Measurements from ENCODE around the gene CADM2.

DNA sequence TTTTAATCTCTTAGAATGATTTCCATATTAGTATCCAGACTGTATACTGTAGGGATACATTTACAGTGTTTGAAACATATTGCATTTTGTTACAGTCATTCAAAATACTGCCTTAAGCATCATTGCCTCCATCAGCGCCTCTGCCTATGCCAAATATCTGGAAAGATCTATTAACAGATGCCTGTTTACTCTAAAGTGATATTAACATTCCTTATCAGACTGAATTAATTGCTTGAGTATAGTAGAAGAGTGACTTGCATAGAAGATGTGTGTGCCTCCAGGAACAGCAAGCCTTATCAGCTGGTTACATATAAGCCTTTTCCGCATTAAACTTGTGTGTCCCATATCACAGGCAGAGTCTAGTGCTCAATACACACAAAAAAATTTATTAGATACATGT, 379.1 kb downstream of the CADM2 start:
- TF ChIP-seq POLR2A (IDR thresholded peaks at IDR 0.05; ENCODE audit: low read depth, low read length) = no peak
- no peak for TF ChIP-seq POLR2AphosphoS5 (IDR thresholded peaks at IDR 0.05; ENCODE audit: low read depth, low read length)

All from GM12892 (cell line).